GM11168 (cell line): Measurements from ENCODE around the gene ARAP3.

Experiments used
- in situ Hi-C: fragments of 300-500 bp; cut with MboI; formaldehyde crosslinking; loops from one replicate; pipeline ENCODE4 v1.12.0; 2022; ENCODE audit warnings: low sequenced_read_pairs; ENCODE audit not compliant: unreplicated experiment

The ARAP3 gene

DNA sequence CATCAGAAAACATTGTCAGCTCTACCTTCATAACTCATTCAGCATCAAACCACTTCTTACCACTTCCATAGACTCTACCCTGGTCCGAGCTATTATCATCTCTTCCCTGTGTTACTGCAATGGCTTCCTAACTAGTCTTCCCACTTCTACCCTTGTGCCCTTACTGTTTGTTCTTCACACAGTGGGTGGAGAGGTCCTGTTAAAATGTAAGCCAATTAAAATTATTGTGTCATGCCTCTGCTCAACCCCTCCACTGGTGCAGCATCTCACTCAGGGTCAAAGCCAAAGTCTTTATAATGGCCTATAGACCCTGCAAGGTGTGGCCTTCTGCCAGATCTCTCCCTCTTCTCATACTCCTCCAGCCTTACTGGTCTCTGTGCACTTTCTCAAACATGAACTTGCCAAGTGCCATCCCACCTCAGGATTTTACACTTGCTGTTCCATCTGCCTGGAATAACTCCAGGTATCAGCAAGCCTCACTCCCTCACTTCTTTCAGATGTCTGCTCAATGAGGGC is 22.8 kb upstream of the ARAP3 start:
- in situ Hi-C loops, result loop anchor here (5.0 to 10.0 kb wide), 2 partner anchors 177 to 250 kb away; partner anchors contain the start of gene PCDH12

DNA sequence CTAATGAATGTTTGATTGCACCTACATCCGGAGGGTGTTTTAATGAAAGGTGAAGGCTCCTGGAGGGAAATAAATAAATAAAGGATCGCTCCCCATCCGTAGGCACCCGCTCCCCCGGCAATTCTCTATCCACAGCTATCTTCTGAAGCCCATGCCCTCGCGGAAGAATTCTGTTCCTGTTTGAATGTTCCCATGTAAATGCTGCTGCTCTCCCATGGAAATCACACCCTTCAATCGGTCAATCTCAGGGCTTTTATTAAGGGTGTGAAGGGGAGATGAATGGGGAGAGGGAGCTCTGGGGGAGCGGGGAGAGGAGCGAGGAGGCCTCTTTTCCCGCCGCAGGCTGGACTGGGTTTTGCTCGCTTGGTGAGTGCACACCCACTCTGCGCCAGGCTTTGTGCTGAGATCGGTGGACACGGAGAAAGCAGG is 21.1 kb upstream of the ARAP3 start:
- in situ Hi-C loops, result loop anchor here (5.0 to 10.0 kb wide), 2 partner anchors 179 to 252 kb away; partner anchors contain the start of gene PCDH12

DNA sequence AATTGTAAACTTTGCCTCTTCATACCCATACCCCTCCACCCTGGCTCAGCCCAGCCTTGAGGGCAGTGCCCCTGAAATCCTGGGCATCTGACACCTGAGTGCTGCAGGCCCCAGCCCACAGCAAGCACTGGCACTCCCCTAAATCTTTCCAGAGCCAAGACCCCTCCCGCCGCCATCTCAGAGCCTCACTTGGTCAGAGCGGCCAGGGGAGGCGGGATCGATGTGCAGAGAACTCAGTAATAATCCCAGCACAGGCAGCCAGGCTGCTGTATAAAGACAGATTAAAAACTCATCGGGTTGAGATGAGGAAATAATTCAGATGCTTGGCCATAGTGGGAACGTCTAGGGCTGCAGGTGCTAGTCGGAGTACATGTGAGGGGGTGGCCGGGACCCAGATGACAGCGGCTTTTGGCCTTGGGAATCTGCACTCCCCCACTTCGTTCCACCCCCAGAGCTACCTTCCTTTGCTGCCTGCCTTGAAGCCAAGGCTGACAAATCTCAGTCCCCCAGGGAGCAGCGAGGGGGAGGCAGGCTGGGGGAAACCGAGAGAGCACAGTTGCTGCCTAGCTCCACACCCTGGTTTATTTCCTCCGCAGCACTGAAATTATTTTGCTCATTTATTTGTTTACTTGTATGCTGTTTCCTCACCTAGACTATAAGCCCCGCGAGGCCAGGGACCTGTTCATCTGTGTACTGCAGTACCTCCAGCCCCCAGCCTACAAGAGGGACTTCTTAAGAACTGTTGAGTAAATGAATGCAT is 19.5 kb upstream of the ARAP3 start:
- in situ Hi-C loops, result loop anchor here (5.0 to 10.0 kb wide), 2 partner anchors 181 to 253 kb away; partner anchors contain the start of gene PCDH12

GRCh38 chr5:141697586-141697985 is 15.6 kb upstream of the ARAP3 start:
- in situ Hi-C loops, result loop anchor here (25.0 kb wide), 1 partner anchor 440 kb away; no protein-coding TSS in a partner anchor

GRCh38 chr5:141696431-141696830 is 14.4 kb upstream of the ARAP3 start:
- in situ Hi-C loops, result loop anchor here (25.0 kb wide), 1 partner anchor 441 kb away; no protein-coding TSS in a partner anchor

DNA sequence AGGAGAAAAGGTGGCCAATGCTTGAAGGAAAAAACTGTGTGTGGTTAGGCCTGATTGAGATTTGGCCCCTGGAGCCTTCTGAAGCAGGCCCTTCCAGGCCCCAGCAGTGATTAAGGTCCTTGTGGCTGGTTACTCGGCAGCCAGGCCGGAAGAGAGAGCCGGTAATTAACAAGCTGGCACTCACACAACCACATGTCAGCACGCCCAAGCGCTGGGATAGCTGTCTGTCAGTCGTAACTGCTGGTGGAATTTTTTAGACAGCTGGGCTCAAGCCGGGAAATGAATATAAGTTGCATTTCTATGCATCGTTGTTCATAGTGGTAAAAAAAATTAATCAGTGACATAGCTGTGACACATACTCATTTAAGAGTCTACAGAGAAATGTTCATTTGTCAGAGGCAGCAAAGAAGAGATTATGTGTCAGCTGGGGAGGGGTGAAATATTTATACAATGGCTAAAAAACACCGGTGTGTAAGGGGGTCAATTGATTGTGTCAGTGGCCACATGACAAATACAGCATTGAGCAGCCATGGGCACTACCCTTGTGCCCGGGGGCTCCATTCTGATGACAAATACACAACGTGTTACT is 13.7 kb upstream of the ARAP3 start:
- in situ Hi-C loops, result loop anchor here (25.0 kb wide), 1 partner anchor 442 kb away; no protein-coding TSS in a partner anchor

DNA sequence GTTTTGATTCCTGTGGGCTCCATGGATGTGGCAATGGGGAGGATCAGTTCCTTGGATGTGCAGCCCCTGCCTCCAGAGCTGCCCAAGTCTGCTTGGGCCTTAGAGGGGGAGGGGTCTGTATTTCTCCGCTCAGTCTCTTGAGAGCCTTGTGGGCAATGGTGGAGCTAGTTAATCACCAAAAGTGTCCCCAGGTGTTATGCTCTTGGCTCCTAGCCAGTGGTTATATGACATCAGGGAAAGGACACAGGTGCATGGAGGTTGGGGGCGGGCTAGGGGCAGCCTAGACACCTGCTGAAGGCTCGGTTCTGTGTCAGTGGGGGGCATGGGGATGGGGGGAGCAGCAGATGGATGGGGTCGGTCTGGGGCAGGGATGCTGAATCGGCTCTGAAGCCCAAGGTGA is 12.4 kb upstream of the ARAP3 start:
- in situ Hi-C loops, result loop anchor here (25.0 kb wide), 1 partner anchor 443 kb away; no protein-coding TSS in a partner anchor

DNA sequence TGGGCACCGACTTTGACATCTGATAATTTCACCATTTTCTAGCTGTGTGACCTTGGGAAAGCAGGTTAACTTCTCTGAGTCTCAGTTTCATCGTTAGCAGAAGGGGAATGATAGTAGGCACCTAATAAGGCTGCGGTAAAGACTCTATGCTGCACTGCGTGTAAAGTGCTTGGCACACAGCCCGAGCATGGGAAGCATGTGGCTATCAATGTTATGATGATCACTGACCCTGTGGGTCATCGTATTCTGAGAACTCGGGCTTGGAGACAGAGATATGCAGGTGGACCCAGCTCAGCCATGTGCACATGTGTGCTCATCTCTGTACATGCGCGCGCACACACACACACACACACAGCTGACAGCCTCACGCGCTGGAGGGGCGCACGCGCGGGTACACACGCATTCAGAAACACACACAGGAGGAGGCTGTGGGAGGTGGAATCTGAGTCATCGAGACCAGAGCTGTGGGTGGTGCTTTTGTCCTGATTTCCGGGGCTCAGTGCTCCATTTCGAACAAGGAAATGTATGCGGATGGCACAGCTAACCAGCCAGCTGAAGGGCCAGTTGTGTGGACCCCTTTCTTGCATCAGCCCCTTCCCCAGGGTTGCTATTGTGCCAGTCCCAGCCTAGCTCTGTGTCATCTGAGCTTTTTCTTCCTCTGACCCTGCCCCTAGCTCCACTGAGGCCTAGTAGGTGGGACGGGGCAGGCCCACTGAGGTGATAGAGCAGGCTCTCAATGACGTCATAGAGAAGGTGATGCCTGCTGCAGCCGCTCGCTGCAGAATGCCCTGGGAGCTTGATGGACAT is 11.1 kb upstream of the ARAP3 start:
- in situ Hi-C loops, result loop anchor here (25.0 kb wide), 1 partner anchor 444 kb away; no protein-coding TSS in a partner anchor

DNA sequence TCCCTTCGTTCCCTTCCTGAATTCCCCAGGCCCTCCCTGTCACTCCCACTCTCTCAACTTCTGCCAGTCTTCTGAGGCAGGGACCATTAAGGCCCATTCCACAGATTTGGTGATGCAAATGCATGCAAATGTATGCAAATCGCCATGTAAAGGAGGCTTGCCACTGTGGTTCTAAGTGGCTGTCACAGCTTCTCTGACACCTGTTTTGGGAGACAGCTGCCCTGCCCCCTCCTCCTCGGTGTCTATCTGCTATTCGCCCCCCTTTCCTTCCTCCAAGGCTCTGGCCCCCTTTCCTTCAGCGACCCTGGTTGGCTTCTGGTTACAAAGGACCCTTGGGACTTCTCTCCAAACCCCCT is 10.5 kb upstream of the ARAP3 start:
- in situ Hi-C loops, result loop anchor here (25.0 kb wide), 1 partner anchor 445 kb away; no protein-coding TSS in a partner anchor

- in situ Hi-C loops, result loop anchor here (25.0 kb wide), 1 partner anchor 445 kb away; no protein-coding TSS in a partner anchor
Measured at GRCh38 chr5:141691867-141692532, 10.0 kb upstream of the ARAP3 start.

DNA sequence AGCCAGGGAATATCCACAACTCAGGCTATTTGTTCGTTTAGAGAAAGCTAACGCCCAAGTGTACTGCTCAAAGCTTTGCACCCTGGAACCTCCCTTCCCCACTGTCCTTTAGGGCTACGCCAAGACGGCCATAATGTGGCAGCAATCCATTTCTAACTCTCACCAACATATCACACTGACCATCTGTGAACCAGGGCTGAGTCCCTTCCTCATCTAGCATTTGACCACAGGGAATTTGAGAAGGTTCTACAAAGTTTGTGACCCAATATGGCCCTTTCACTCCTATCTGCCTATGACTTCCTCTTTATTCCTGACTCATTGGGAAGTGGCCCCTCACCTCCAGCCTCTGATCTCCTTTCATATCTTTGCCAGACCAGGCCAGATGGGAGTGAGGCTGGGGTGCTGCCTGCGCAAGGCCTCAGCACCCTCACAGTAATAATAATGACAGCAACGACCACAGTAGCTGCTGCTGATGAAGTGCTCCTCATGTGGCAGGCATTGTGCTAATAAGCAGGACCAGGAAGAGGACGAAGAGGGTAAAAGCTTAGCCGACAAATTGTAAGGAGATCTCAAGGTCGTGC is 9.3 kb upstream of the ARAP3 start:
- in situ Hi-C loops, result loop anchor here (25.0 kb wide), 1 partner anchor 446 kb away; no protein-coding TSS in a partner anchor

DNA sequence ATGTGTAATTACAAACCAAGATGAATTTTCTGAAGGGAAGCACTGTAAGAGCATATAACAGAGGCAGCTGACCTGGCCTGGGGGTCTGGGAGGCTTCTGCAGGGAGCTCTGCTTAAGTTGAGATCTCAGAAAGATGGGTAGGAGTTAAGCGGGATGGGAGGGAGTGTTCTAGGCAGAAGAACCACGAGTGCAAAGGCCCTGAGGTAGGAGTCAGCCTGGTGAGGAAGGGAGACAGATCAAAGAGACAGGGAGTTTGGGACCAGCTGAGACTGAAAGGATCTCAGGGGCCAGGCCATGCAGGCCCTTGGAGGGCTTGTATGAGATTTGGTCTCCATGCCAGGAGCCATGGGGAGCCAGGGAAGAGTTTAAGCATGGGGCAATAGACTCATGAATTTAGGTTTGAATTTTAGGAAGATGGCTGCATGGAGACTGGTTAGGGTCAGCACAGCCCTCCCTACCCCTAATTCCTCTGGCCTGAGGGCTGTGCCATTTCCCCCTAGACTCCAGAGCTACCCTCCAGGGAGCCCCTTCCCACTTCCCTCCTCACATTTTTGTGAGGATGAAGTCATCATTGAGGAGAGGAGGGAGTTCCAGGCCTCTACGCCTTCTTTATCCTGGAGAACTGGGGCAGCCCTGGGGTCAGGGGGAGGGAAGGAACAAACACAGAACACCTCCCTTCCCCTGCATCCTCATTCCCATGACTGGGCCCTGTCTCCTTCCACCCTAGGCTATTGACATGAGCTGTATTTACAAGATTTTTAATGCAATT is 4.8 kb upstream of the ARAP3 start:
- in situ Hi-C loops, result loop anchor here (25.0 kb wide), 1 partner anchor 450 kb away; no protein-coding TSS in a partner anchor

DNA sequence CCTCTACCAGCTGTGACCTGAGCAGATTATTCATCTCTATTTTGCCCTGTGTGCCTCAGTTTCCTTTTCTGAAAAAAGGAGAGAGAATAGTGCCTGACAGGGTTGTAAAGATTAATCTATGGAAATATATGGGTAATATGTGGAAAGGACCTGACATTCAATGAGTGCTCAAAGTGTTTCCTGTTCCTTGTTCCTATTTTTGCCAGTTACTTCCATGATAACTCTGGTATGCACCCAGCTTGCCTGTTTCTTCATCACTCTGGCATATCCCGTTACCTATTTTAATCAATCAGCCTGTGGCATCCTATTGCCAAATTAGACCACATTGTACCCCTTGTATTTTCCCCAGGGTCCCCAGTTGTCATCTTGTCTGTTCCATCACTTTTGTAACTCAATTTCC is 3.6 kb upstream of the ARAP3 start:
- in situ Hi-C loops, result loop anchor here (25.0 kb wide), 1 partner anchor 452 kb away; no protein-coding TSS in a partner anchor

DNA sequence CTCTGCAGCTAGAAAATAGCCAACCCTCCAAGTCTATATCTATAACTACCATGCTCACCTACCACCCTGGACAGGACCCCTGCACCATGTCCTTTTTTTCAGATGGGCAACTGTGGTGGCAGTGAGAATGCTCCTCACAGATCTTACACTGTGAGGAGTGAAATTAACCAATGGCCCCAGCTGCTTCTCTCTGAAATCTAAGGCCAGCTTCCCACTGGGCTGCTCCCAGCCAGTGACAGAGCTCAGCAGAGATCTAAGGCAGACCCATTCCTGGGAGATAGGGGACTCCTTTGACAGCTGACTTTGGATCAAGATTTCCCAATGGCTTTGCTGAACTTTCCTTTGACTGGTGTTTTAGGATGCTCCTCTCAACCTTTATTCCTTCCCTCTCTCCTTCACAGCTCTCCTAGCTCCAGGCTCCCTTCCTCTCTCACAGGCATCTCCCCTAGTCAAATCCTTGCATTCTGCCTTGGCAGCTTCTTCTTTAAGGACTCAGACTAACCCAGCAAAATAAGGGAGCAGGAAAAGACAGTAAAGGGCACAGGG is 1.6 kb upstream of the ARAP3 start:
- in situ Hi-C loops, result loop anchor here (25.0 kb wide), 1 partner anchor 454 kb away; no protein-coding TSS in a partner anchor

DNA sequence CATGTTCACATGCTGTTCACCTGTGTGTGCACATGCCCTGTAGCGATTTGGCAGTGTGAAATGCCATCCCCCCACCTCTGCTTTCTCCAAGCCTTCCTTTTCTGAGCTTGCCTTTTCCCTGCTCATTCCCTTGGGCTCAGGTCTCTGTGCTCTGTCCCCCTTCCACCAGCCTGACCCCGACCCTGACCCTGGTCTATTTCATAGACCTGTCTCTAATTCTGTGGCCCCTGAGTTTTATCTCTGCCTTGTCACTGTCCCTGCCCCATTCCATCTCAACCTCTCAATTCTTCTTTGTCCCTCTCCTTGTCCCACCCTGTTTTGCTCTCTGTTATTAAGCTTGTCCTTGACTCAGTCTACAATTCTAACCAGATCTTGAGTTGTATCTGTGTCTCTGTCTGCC is 735 bp downstream of the ARAP3 start:
- in situ Hi-C loops, result loop anchor here (25.0 kb wide), 1 partner anchor 456 kb away; no protein-coding TSS in a partner anchor

- in situ Hi-C loops, result loop anchor here (25.0 kb wide), 1 partner anchor 457 kb away; no protein-coding TSS in a partner anchor
Measured at GRCh38 chr5:141680751-141681201, 1.3 kb downstream of the ARAP3 start.

GRCh38 chr5:141680178-141680577 is 1.9 kb downstream of the ARAP3 start:
- in situ Hi-C loops, result loop anchor here (25.0 kb wide), 1 partner anchor 457 kb away; no protein-coding TSS in a partner anchor

- in situ Hi-C loops, result loop anchor here (25.0 kb wide), 1 partner anchor 460 kb away; no protein-coding TSS in a partner anchor
Measured at GRCh38 chr5:141677415-141677814, 4.6 kb downstream of the ARAP3 start.
